Esophagus squamous epithelium (tissue), 4 donors: Measurements from ENCODE around the gene DRGX.

Experiments used
- POLR2A ChIP-seq, 4 donors: fragments of 450-650 bp; IDR thresholded peaks; one replicate each; pipeline ENCODE4 v1.6.1; 2017; ENCODE audit warnings: antibody characterized with exemption in 4 of 4, mild to moderate bottlenecking in 4 of 4, moderate library complexity in 3 of 4
- TF ChIP-seq, protein P1 (sequence below), 6 experiments: fragments of 450-650 bp in 4 of 6; fragments of 200-600 bp in 2 of 6; sonication (generic) in 2 of 6; IDR thresholded peaks; one replicate each; pipeline ENCODE4 v1.5.1; 2016 to 2019; ENCODE audit warnings: antibody characterized with exemption in 6 of 6, mild to moderate bottlenecking in 4 of 6, moderate library complexity in 4 of 6

DNA sequence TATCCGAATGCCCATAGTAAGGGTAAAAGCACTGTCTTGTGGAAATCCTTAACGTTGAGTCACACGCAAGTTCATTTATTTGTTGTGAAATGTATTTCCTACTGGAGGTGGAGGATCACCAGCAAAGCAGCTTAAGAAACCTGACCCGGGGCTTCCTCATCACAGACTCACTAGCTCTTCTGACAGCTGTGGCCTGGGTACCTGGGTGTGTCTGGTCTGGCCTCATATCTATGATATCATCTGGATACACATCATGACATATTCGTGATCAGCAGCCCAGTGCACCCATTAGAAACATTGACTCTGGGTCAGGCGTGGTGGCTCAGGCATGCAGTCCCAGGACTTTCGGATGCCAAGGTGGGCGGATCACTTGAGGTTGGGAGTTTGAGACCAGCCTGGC lies 8.8 kb downstream of the DRGX start:
- no peak for TF ChIP-seq POLR2A (IDR thresholded peaks at IDR 0.05)
- TF ChIP-seq, protein P1, sequence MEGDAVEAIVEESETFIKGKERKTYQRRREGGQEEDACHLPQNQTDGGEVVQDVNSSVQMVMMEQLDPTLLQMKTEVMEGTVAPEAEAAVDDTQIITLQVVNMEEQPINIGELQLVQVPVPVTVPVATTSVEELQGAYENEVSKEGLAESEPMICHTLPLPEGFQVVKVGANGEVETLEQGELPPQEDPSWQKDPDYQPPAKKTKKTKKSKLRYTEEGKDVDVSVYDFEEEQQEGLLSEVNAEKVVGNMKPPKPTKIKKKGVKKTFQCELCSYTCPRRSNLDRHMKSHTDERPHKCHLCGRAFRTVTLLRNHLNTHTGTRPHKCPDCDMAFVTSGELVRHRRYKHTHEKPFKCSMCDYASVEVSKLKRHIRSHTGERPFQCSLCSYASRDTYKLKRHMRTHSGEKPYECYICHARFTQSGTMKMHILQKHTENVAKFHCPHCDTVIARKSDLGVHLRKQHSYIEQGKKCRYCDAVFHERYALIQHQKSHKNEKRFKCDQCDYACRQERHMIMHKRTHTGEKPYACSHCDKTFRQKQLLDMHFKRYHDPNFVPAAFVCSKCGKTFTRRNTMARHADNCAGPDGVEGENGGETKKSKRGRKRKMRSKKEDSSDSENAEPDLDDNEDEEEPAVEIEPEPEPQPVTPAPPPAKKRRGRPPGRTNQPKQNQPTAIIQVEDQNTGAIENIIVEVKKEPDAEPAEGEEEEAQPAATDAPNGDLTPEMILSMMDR (IDR thresholded peaks at IDR 0.05), result no peak
